Measurements from ENCODE around the gene RAX2.

RAX2 gene

GRCh38 chr19:3803114-3803888 lies 31.3 kb upstream of the RAX2 start:
- DNase-seq (ENCODE audit: low read depth) = no peak
- no peak overlapping the region for H3K4me3 ChIP-seq (ENCODE audit: low read depth, low read length)

GRCh38 chr19:3801412-3802096 lies 29.5 kb upstream of the RAX2 start:
- DNase-seq (ENCODE audit: low read depth) = no peak
- H3K4me3 ChIP-seq (ENCODE audit: low read depth, low read length) = no peak overlapping the region

GRCh38 chr19:3800996-3801395 lies 29.0 kb upstream of the RAX2 start:
- DNase-seq (ENCODE audit: low read depth) = no peak
- no peak overlapping the region for H3K4me3 ChIP-seq (ENCODE audit: low read depth, low read length)

GRCh38 chr19:3798137-3798536 lies 26.1 kb upstream of the RAX2 start:
- DNase-seq (ENCODE audit: low read depth) = no peak
- H3K4me3 ChIP-seq (ENCODE audit: low read depth, low read length) = no peak overlapping the region

GRCh38 chr19:3796358-3796757 lies 24.3 kb upstream of the RAX2 start:
- DNase-seq (ENCODE audit: low read depth) = no peak

GRCh38 chr19:3793799-3794198 lies 21.8 kb upstream of the RAX2 start:
- no peak for DNase-seq (ENCODE audit: low read depth)
- no peak overlapping the region for H3K4me3 ChIP-seq (ENCODE audit: low read depth, low read length)

More at GRCh38 chr19:3796358-3796757, 24.3 kb upstream of the RAX2 start:
- H3K4me3 ChIP-seq (ENCODE audit: low read depth, low read length) = no peak overlapping the region

- no peak overlapping the region for H3K4me3 ChIP-seq (ENCODE audit: low read depth, low read length)
- no peak for DNase-seq (ENCODE audit: low read depth)
Observed at GRCh38 chr19:3792114-3792513, 20.1 kb upstream of the RAX2 start.

GRCh38 chr19:3790941-3791340 lies 18.9 kb upstream of the RAX2 start:
- DNase-seq (ENCODE audit: low read depth) = no peak
- no peak overlapping the region for H3K4me3 ChIP-seq (ENCODE audit: low read depth, low read length)

GRCh38 chr19:3790209-3790734 lies 18.2 kb upstream of the RAX2 start:
- no peak overlapping the region for H3K4me3 ChIP-seq (ENCODE audit: low read depth, low read length)
- DNase-seq (ENCODE audit: low read depth) = no peak

- no peak for DNase-seq (ENCODE audit: low read depth)
- no peak overlapping the region for H3K4me3 ChIP-seq (ENCODE audit: low read depth, low read length)
Observed at GRCh38 chr19:3788996-3789778, 17.2 kb upstream of the RAX2 start.

- no peak for DNase-seq (ENCODE audit: low read depth)
- H3K4me3 ChIP-seq (ENCODE audit: low read depth, low read length) = no peak within 1 kb of the TSS
Observed at GRCh38 chr19:3785938-3786824, 14.2 kb upstream of the RAX2 start, which contains the start of gene MATK. MATK (minus strand) TSS chr19:3786381; CDS start chr19:3785135, 1,246 bp downstream.

- no peak for DNase-seq (ENCODE audit: low read depth)
- H3K4me3 ChIP-seq (ENCODE audit: low read depth, low read length) = no peak overlapping the region
Observed at GRCh38 chr19:3785451-3785937, 13.5 kb upstream of the RAX2 start.

GRCh38 chr19:3784607-3785450 lies 12.8 kb upstream of the RAX2 start:
- no peak overlapping the region for H3K4me3 ChIP-seq (ENCODE audit: low read depth, low read length)
- no peak for DNase-seq (ENCODE audit: low read depth)

GRCh38 chr19:3783660-3784584 lies 11.9 kb upstream of the RAX2 start:
- no peak overlapping the region for H3K4me3 ChIP-seq (ENCODE audit: low read depth, low read length)
- DNase-seq (ENCODE audit: low read depth) = no peak

- H3K4me3 ChIP-seq (ENCODE audit: low read depth, low read length) = no peak overlapping the region
- no peak for DNase-seq (ENCODE audit: low read depth)
Observed at GRCh38 chr19:3782903-3783302, 10.9 kb upstream of the RAX2 start.

- DNase-seq (ENCODE audit: low read depth) = no peak
- H3K4me3 ChIP-seq (ENCODE audit: low read depth, low read length) = no peak overlapping the region
Observed at GRCh38 chr19:3782330-3782729, 10.3 kb upstream of the RAX2 start.

GRCh38 chr19:3781603-3782002 lies 9.6 kb upstream of the RAX2 start:
- DNase-seq (ENCODE audit: low read depth) = no peak
- H3K4me3 ChIP-seq (ENCODE audit: low read depth, low read length) = no peak overlapping the region

All from skeletal muscle cell (primary cell).